ENCODE data around the gene ANKRD11.

Gene ANKRD11

GRCh38 chr16:89318430-89318758 lies 172.0 kb downstream of the ANKRD11 start:
- TF ChIP-seq FOXP2 (optimal IDR thresholded peaks at IDR 0.05; ENCODE audit: borderline replicate concordance, extremely low read depth, extremely low read length, insufficient read depth) (no peak), REST (IDR thresholded peaks at IDR 0.05; ENCODE audit: insufficient read depth in 1 of 2, low read depth in 2 of 2, low read length in 2 of 2) (no peak), TAF1 (IDR thresholded peaks at IDR 0.05; ENCODE audit: borderline replicate concordance, insufficient read depth, low read length) (no peak), POLR2AphosphoS5 (IDR thresholded peaks at IDR 0.05; ENCODE audit: low read depth, low read length) (no peak), SIN3A (IDR thresholded peaks at IDR 0.05; ENCODE audit: borderline replicate concordance, insufficient read depth, low read length) (no peak)

GRCh38 chr16:89317729-89318429 lies 172.5 kb downstream of the ANKRD11 start:
- TF ChIP-seq SIN3A (IDR thresholded peaks at IDR 0.05; ENCODE audit: borderline replicate concordance, insufficient read depth, low read length) (no peak), REST (IDR thresholded peaks at IDR 0.05; ENCODE audit: insufficient read depth in 1 of 2, low read depth in 2 of 2, low read length in 2 of 2) (no peak), FOXP2 (optimal IDR thresholded peaks at IDR 0.05; ENCODE audit: borderline replicate concordance, extremely low read depth, extremely low read length, insufficient read depth) (no peak), TAF1 (IDR thresholded peaks at IDR 0.05; ENCODE audit: borderline replicate concordance, insufficient read depth, low read length) (no peak), POLR2AphosphoS5 (IDR thresholded peaks at IDR 0.05; ENCODE audit: low read depth, low read length) (no peak)

GRCh38 chr16:89317101-89317671 lies 173.2 kb downstream of the ANKRD11 start:
- TF ChIP-seq TAF1 (IDR thresholded peaks at IDR 0.05; ENCODE audit: borderline replicate concordance, insufficient read depth, low read length) (no peak), POLR2AphosphoS5 (IDR thresholded peaks at IDR 0.05; ENCODE audit: low read depth, low read length) (no peak), FOXP2 (optimal IDR thresholded peaks at IDR 0.05; ENCODE audit: borderline replicate concordance, extremely low read depth, extremely low read length, insufficient read depth) (no peak), SIN3A (IDR thresholded peaks at IDR 0.05; ENCODE audit: borderline replicate concordance, insufficient read depth, low read length) (no peak), REST (IDR thresholded peaks at IDR 0.05; ENCODE audit: insufficient read depth in 1 of 2, low read depth in 2 of 2, low read length in 2 of 2) (no peak)

- no peak for TF ChIP-seq SIN3A (IDR thresholded peaks at IDR 0.05; ENCODE audit: borderline replicate concordance, insufficient read depth, low read length)
- no peak for TF ChIP-seq POLR2AphosphoS5 (IDR thresholded peaks at IDR 0.05; ENCODE audit: low read depth, low read length)
- no peak for TF ChIP-seq FOXP2 (optimal IDR thresholded peaks at IDR 0.05; ENCODE audit: borderline replicate concordance, extremely low read depth, extremely low read length, insufficient read depth)
- TF ChIP-seq REST (IDR thresholded peaks at IDR 0.05; ENCODE audit: insufficient read depth in 1 of 2, low read depth in 2 of 2, low read length in 2 of 2) = no peak
- no peak for TF ChIP-seq TAF1 (IDR thresholded peaks at IDR 0.05; ENCODE audit: borderline replicate concordance, insufficient read depth, low read length)
These were observed 173.7 kb downstream of the ANKRD11 start for GRCh38 chr16:89316701-89317100.
